Endodermal cell (in vitro differentiated cells): ENCODE data around the gene IL22. TPM values are rescaled to one million over a fixed set of nuclear protein-coding genes. Genes with fewer than 3 reads are reported as not detected.

Source experiments
- DNase-seq: peaks from one replicate; pipeline ENCODE4 v3.0.0-alpha.2; 2017
- H3K27ac ChIP-seq: 2 replicates; pipeline ENCODE4 v1.5.1; 2013; ENCODE audit warnings: mild to moderate bottlenecking, low read depth, low read length, moderate library complexity
- H3K27me3 ChIP-seq: 2 replicates; pipeline ENCODE4 v1.6.1; 2013; ENCODE audit warnings: mild to moderate bottlenecking, low read length, moderate library complexity; ENCODE audit not compliant: insufficient read depth, control insufficient read depth, poor library complexity, severe bottlenecking
- H3K36me3 ChIP-seq: 2 replicates; pipeline ENCODE4 v1.7.0; 2013; ENCODE audit warnings: mild to moderate bottlenecking, low read length, moderate library complexity; ENCODE audit not compliant: control insufficient read depth, insufficient read depth
- H3K4me1 ChIP-seq: one replicate; pipeline ENCODE4 v1.7.0; 2013; ENCODE audit warnings: low read length; ENCODE audit not compliant: control insufficient read depth, insufficient read depth
- H3K4me3 ChIP-seq: 2 replicates; pipeline ENCODE4 v1.5.1; 2013; ENCODE audit warnings: mild to moderate bottlenecking, low read length, moderate library complexity
- H3K9ac ChIP-seq: 2 replicates; pipeline ENCODE4 v1.6.1; 2013; ENCODE audit warnings: mild to moderate bottlenecking, low read length, moderate library complexity; ENCODE audit not compliant: poor library complexity, severe bottlenecking; ENCODE audit errors: extremely low read depth
- H3K9me3 ChIP-seq: 2 replicates; pipeline ENCODE4 v1.6.1; 2013; ENCODE audit warnings: mild to moderate bottlenecking, low read length, moderate library complexity; ENCODE audit not compliant: control insufficient read depth
- H3K27ac Mint-ChIP-seq: 2 replicates; pipeline ENCODE4 v1.8.0; 2020; ENCODE audit warnings: mixed read lengths
- H3K27me3 Mint-ChIP-seq: 2 replicates; pipeline ENCODE4 v1.8.0; 2021; ENCODE audit warnings: mild to moderate bottlenecking, mixed read lengths; ENCODE audit not compliant: insufficient read depth
- H3K36me3 Mint-ChIP-seq: 2 replicates; pipeline ENCODE4 v1.8.0; 2020; ENCODE audit warnings: low read depth, mixed read lengths
- H3K4me1 Mint-ChIP-seq: 2 replicates; pipeline ENCODE4 v1.8.0; 2020; ENCODE audit warnings: mixed read lengths
- H3K4me3 Mint-ChIP-seq: 2 replicates; pipeline ENCODE4 v1.8.0; 2020; ENCODE audit warnings: mild to moderate bottlenecking, moderate library complexity, mixed read lengths
- H3K9me3 Mint-ChIP-seq: 2 replicates; pipeline ENCODE4 v1.8.0; 2020; ENCODE audit warnings: mild to moderate bottlenecking, mixed read lengths
- WGBS, 2 experiments: methylation state at CpG; one replicate each; pipeline versions ENCODE4 v1.1.5 to v1.1.7; 2013; ENCODE audit warnings: missing lambda C conversion rate in 2 of 2, mixed read lengths in 1 of 2; ENCODE audit not compliant: insufficient coverage in 1 of 2, insufficient read length in 1 of 2; 5-methylcytosine and 5-hydroxymethylcytosine counted together
- total RNA-seq, 2 donors: library from RNA; stranded (reverse); fragmentation: NEBNext Ultra II Directional in 1 of 2; extraction: Animal tissue kit (Norgen Biotek cat#: 25700) in 1 of 2; gene quantifications; 2 replicates in 1 of 2; 3 replicates in 1 of 2; pipeline ENCODE4 v1.2.1, GENCODE V29; 2021
- TF ChIP-seq, protein P1 (sequence below): fragments of 200-600 bp; sonication (generic); conservative IDR thresholded peaks from 2 replicates; pipeline ENCODE4 v1.5.0; 2021; ENCODE audit warnings: antibody characterized with exemption, mild to moderate bottlenecking

The IL22 gene
- total RNA-seq, 2 donors from 2014 or later: not detected

- Histone ChIP-seq H3K27me3 (no peaks in the 10 kb centered on the region), H3K4me1 (no peaks in the 10 kb centered on the region), H3K36me3 (peaks cover 4% of the 10 kb centered on the region), H3K9me3 (no peaks in the 10 kb centered on the region), H3K27ac (no peak overlapping the region), H3K9ac (no peak overlapping the region), H3K4me3 (no peak overlapping the region)
- H3K4me1 Mint-ChIP-seq: no peaks in the 10 kb centered on the region
- H3K27ac Mint-ChIP-seq: no peak overlapping the region
- no peak for DNase-seq
- H3K4me3 Mint-ChIP-seq: no peak overlapping the region
- WGBS, 2 experiments: 89 to 97% methylated on average over 3 to 6 of the region's 6 CpGs
- no peaks in the 10 kb centered on the region for H3K27me3 Mint-ChIP-seq
- H3K36me3 Mint-ChIP-seq: no peaks in the 10 kb centered on the region
- no peaks in the 10 kb centered on the region for H3K9me3 Mint-ChIP-seq
- TF ChIP-seq, protein P1, sequence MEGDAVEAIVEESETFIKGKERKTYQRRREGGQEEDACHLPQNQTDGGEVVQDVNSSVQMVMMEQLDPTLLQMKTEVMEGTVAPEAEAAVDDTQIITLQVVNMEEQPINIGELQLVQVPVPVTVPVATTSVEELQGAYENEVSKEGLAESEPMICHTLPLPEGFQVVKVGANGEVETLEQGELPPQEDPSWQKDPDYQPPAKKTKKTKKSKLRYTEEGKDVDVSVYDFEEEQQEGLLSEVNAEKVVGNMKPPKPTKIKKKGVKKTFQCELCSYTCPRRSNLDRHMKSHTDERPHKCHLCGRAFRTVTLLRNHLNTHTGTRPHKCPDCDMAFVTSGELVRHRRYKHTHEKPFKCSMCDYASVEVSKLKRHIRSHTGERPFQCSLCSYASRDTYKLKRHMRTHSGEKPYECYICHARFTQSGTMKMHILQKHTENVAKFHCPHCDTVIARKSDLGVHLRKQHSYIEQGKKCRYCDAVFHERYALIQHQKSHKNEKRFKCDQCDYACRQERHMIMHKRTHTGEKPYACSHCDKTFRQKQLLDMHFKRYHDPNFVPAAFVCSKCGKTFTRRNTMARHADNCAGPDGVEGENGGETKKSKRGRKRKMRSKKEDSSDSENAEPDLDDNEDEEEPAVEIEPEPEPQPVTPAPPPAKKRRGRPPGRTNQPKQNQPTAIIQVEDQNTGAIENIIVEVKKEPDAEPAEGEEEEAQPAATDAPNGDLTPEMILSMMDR: no peak
Measured at GRCh38 chr12:68290126-68290525, 36.7 kb upstream of the IL22 start.

GRCh38 chr12:68287106-68287505 is 33.7 kb upstream of the IL22 start:
- H3K36me3 ChIP-seq: no peaks in the 10 kb centered on the region
- DNase-seq: no peak
- H3K9me3 ChIP-seq: no peaks in the 10 kb centered on the region
- no peaks in the 10 kb centered on the region for H3K27me3 ChIP-seq
- H3K36me3 Mint-ChIP-seq: no peaks in the 10 kb centered on the region
- no peaks in the 10 kb centered on the region for H3K27me3 Mint-ChIP-seq
- no peak overlapping the region for H3K9ac ChIP-seq
- 92 to 100% methylated on average over 4 of the region's 5 CpGs for WGBS, 2 experiments
- H3K4me3 ChIP-seq: no peak overlapping the region
- no peak overlapping the region for H3K27ac Mint-ChIP-seq
- TF ChIP-seq, protein P1: no peak
- no peak overlapping the region for H3K27ac ChIP-seq
- H3K4me1 Mint-ChIP-seq: no peaks in the 10 kb centered on the region
- no peak overlapping the region for H3K4me3 Mint-ChIP-seq
- no peaks in the 10 kb centered on the region for H3K4me1 ChIP-seq
- no peaks in the 10 kb centered on the region for H3K9me3 Mint-ChIP-seq

- Histone ChIP-seq H3K4me3 (no peak overlapping the region), H3K9me3 (no peaks in the 10 kb centered on the region), H3K9ac (no peak overlapping the region), H3K36me3 (no peaks in the 10 kb centered on the region), H3K4me1 (no peaks in the 10 kb centered on the region), H3K27ac (no peak overlapping the region), H3K27me3 (no peaks in the 10 kb centered on the region)
- Mint-ChIP-seq H3K4me3 (no peak overlapping the region), H3K9me3 (no peaks in the 10 kb centered on the region), H3K27ac (no peak overlapping the region), H3K4me1 (no peaks in the 10 kb centered on the region), H3K36me3 (no peaks in the 10 kb centered on the region), H3K27me3 (no peaks in the 10 kb centered on the region)
- TF ChIP-seq, protein P1: no peak
- 87 to 89% methylated on average over 3 to 4 of the region's 4 CpGs for WGBS, 2 experiments
- no peak for DNase-seq
Measured at GRCh38 chr12:68286396-68286795, 33.0 kb upstream of the IL22 start.
